ENCODE data around the gene TDP1. TPM values are rescaled to one million over a fixed set of nuclear protein-coding genes. Genes with fewer than 3 reads are reported as not detected.

The TDP1 gene
- total and polyA plus RNA-seq, 9 of the 15 experiments (the other 6 are each of a cell fraction or from before 2014, with no cell fraction given): 21.4 to 41.6 (median 32.3) TPM

DNA sequence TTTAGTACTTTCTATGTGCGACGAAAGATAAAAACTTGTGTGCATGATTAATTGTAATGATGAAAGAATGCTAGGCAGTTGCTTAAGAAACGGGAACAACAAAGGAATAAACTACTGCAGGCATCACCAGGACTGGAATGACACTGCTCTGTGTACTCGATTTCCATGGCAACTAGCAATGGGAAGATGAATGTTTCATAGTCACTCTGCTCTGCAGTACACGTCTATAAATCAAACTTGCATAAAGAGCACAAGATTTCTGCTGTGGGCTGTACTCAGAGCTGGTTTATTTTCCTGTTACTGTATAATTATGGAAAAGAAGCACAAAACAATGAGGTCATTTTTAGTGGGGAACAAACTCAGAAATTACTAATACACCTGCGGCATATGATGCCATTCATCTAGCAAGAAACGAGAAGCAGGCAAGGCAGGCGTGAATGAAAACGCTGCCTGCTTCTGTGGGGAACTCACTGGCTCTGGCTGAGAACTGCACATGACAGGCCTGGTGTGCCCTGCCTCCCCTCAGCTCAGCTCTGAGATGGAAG, 43.0 kb upstream of the TDP1 start:
- no peaks in the 10 kb centered on the region for H3K4me1 ChIP-seq (replicated peaks in 1 of 2; ENCODE audit: control insufficient read depth in 2 of 2, insufficient read depth in 2 of 2, low read length in 2 of 2)
- ChIA-PET CTCF (ENCODE audit: low intra/inter-chr PET ratio) (no interaction called here), POLR2A (no interaction called here)
- in situ Hi-C loops (cut with MboI) (no loop called here), intact Hi-C loops (cut with micrococcal nuclease) (loop anchor here (5.0 to 10.0 kb wide), 2 partner anchors 138 to 885 kb away; no protein-coding TSS in a partner anchor)
- no peaks in the 10 kb centered on the region for H4K20me1 ChIP-seq (replicated peaks; ENCODE audit: control insufficient read depth, insufficient read depth, low read length)
- H3K79me2 ChIP-seq (ENCODE audit: control insufficient read depth, insufficient read depth, low read length): no peaks in the 10 kb centered on the region
- DNase-seq (ENCODE audit: extremely low read depth in 1 of 4, low spot score in 3 of 4) (no peak), FAIRE-seq (no peak), ATAC-seq (no peak)
- no peak overlapping the region for H3K27ac ChIP-seq (ENCODE audit: extremely low read depth, low read depth, low read length)
- no peaks in the 10 kb centered on the region for H3K9me3 ChIP-seq (replicated peaks; ENCODE audit: control insufficient read depth, insufficient read depth, low read depth, low read length)
- no peak overlapping the region for H3K4me3 ChIP-seq
- H3K27me3 ChIP-seq (ENCODE audit: control insufficient read depth in 2 of 2, insufficient read depth in 2 of 2, low read length in 2 of 2): no peaks in the 10 kb centered on the region
- H3K9ac ChIP-seq (ENCODE audit: insufficient read depth in 1 of 2, low read depth in 2 of 2, low read length in 2 of 2): no peak overlapping the region
- no peak overlapping the region for H3K4me2 ChIP-seq (ENCODE audit: insufficient read depth, low read length)
- no peaks in the 10 kb centered on the region for H3K36me3 ChIP-seq (ENCODE audit: control insufficient read depth, insufficient read depth, low read length)
- H3K9me1 ChIP-seq (ENCODE audit: control insufficient read depth, insufficient read depth, low read length): no peaks in the 10 kb centered on the region
- WGBS (ENCODE audit: insufficient coverage, low coverage, missing lambda C conversion rate): 18% methylated on average over 9 of the region's 9 CpGs
- H2AFZ ChIP-seq (ENCODE audit: low read depth, low read length): no peak overlapping the region
- BruUV-seq (replicated peaks): no TSS peak
- no peak for TF ChIP-seq MED1 (CRISPR knock-in tag; IDR thresholded peaks at IDR 0.05; ENCODE audit: borderline replicate concordance)
- no peak for TF ChIP-seq ZKSCAN8 (CRISPR knock-in tag; IDR thresholded peaks at IDR 0.05)
- TF ChIP-seq ZFP30 (CRISPR knock-in tag; IDR thresholded peaks at IDR 0.05; ENCODE audit: borderline replicate concordance): no peak
- no peak for TF ChIP-seq ZNF77 (CRISPR knock-in tag; IDR thresholded peaks at IDR 0.05)
- TF ChIP-seq CBX2 (IDR thresholded peaks at IDR 0.05; ENCODE audit: insufficient read depth, low read length, poor library complexity, severe bottlenecking): no peak
- no peak for TF ChIP-seq ZNF184 (CRISPR knock-in tag; IDR thresholded peaks at IDR 0.05)
- no peak for TF ChIP-seq ZSCAN32 (CRISPR knock-in tag; IDR thresholded peaks at IDR 0.05)
- TF ChIP-seq MYNN (IDR thresholded peaks at IDR 0.05): no peak
- no peak for TF ChIP-seq MYNN (CRISPR knock-in tag; IDR thresholded peaks at IDR 0.05)
- no peak for TF ChIP-seq FOXA1 (IDR thresholded peaks at IDR 0.05; ENCODE audit: borderline replicate concordance)
- peak; percentile 48; the same call in 1 of the 2 replicates for TF ChIP-seq FOXJ3 (CRISPR knock-in tag; IDR thresholded peaks at IDR 0.05)
- no peak for TF ChIP-seq FOSL1 (tag; conservative IDR thresholded peaks at IDR 0.05)
- TF ChIP-seq RFX1 (IDR thresholded peaks at IDR 0.05): peak; percentile 65
- no peak for TF ChIP-seq ZSCAN29 (IDR thresholded peaks at IDR 0.05)
- TF ChIP-seq BCL6 (CRISPR knock-in tag; IDR thresholded peaks at IDR 0.05): no peak
- TF ChIP-seq, protein P1, sequence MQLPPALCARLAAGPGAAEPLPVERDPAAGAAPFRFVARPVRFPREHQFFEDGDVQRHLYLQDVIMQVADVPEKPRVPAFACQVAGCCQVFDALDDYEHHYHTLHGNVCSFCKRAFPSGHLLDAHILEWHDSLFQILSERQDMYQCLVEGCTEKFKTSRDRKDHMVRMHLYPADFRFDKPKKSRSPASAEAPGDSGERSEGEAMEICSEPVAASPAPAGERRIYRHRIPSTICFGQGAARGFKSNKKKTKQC (CRISPR knock-in tag; IDR thresholded peaks at IDR 0.05): no peak
- no peak for TF ChIP-seq ARHGAP35 (IDR thresholded peaks at IDR 0.05; ENCODE audit: partially characterized antibody)
- TF ChIP-seq, protein P2, sequence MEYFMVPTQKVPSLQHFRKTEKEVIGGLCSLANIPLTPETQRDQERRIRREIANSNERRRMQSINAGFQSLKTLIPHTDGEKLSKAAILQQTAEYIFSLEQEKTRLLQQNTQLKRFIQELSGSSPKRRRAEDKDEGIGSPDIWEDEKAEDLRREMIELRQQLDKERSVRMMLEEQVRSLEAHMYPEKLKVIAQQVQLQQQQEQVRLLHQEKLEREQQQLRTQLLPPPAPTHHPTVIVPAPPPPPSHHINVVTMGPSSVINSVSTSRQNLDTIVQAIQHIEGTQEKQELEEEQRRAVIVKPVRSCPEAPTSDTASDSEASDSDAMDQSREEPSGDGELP (CRISPR knock-in tag; IDR thresholded peaks at IDR 0.05; ENCODE audit: borderline replicate concordance): no peak
- peak; percentile 100 for TF ChIP-seq FOXJ2 (tag; IDR thresholded peaks at IDR 0.05)
- TF ChIP-seq FUS (optimal IDR thresholded peaks at IDR 0.05; ENCODE audit: low read depth, low read length): no peak
- no peak for TF ChIP-seq BRD4 (IDR thresholded peaks at IDR 0.05)
- TF ChIP-seq, protein P3, sequence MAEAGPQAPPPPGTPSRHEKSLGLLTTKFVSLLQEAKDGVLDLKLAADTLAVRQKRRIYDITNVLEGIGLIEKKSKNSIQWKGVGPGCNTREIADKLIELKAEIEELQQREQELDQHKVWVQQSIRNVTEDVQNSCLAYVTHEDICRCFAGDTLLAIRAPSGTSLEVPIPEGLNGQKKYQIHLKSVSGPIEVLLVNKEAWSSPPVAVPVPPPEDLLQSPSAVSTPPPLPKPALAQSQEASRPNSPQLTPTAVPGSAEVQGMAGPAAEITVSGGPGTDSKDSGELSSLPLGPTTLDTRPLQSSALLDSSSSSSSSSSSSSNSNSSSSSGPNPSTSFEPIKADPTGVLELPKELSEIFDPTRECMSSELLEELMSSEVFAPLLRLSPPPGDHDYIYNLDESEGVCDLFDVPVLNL (CRISPR knock-in tag; IDR thresholded peaks at IDR 0.05; ENCODE audit: low read depth): no peak
- peak; percentile 78 for TF ChIP-seq MEIS2 (IDR thresholded peaks at IDR 0.05; ENCODE audit: partially characterized antibody)
